ENCODE measurements around the gene MYO16. TPM values are rescaled to one million over a fixed set of nuclear protein-coding genes. Genes with fewer than 3 reads are reported as not detected.
A peak's percentile ranks its signal among the peaks of the same experiment; 100 is the strongest.

Gene MYO16
- total and polyA plus RNA-seq, 7 donors: under 0.01 to 0.33 (median 0.28) TPM; not detected in 2

DNA sequence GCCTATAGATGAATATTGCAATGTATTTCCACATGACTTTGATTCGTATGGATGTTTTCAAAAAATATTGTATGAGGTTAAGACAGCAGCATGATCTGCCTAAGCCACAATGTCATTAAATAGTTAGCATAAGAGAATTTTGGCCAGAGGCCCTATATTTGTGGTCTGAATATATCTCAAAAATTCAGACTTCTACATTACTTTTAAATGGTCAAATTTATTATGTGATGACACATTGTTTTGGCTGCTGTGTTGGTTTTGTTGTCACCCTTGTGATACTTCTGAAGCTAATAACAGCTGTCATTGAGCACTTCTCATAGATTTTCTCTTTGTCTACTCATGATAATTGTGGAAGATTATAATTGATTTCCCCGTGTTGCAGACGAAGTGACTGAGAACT lies 288.2 kb downstream of the MYO16 start:
- DNase-seq: no peak
- peaks cover 0 to 39% (median 25%) of the 10 kb centered on the region in 4 donors for H3K4me1 ChIP-seq
- no peak overlapping the region for H3K4me3 ChIP-seq
- WGBS, 2 donors: 58 to 73% methylated on average over 3 of the region's 3 CpGs
- no peaks in the 10 kb centered on the region for H3K27me3 ChIP-seq
- no peak for TF ChIP-seq POLR2AphosphoS5 (IDR thresholded peaks at IDR 0.05)
- no peak for TF ChIP-seq EP300 (IDR thresholded peaks at IDR 0.05)
- TF ChIP-seq CTCF (IDR thresholded peaks at IDR 0.05): no peak
- TF ChIP-seq POLR2A (IDR thresholded peaks at IDR 0.05): no peak
- no peaks in the 10 kb centered on the region for H3K9me3 ChIP-seq
- intact Hi-C loops (cut with DNase I): loop anchor here (5.0 to 10.0 kb wide), 4 partner anchors 45 to 1187 kb away; partner anchors contain the start of genes ABHD13, IRS2 and LIG4
- H3K27ac ChIP-seq: peak overlapping the region in 3 of 4 donors; percentile 37 to 87 (median 79)
- no peaks in the 10 kb centered on the region for H3K36me3 ChIP-seq

DNA sequence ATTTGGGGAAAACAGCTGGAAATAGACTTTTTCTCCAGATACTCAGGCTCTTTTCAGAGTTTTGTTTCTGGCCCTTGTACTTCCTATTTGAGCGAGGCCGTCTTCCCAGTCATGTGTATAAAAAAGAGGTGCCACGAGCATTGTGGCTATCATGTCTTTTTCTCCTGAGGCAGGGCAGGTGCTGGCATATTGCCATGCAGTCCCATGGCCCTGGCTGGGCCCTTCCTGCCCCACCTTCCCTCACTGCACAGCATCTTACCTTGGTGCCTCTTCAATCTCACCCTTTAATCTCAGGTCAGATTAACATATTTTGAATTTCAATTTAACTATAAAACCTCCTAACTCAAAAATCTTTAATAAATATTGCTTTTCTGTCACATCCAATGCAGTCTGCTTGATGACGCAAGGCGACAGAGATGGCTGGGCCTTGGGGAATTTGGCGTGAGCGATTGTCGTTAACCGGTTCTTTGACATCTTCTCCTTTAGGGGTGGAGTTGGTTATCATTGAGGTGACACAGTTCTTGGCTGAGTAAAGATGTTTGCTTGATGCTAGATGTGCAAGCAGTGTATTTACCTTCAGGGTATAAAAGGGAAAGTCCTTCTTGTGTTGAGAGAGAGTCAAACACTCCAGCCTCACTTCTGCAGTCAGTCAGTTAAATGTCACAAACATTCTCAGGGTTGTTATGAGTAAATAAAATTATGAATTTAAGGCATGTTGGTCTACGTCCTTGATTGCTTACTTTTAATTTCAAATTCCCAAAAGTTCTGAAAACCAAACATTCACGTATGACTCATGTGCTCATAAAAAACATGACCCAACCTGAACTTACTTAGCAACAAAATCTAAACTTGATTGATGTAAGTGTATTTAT lies 289.9 kb downstream of the MYO16 start:
- no peak for DNase-seq
- peaks cover 0 to 36% (median 25%) of the 10 kb centered on the region in 4 donors for H3K4me1 ChIP-seq
- intact Hi-C loops (cut with DNase I): loop anchor here (5.0 to 10.0 kb wide), 4 partner anchors 43 to 1186 kb away; partner anchors contain the start of genes ABHD13, IRS2 and LIG4
- H3K36me3 ChIP-seq: no peaks in the 10 kb centered on the region
- H3K4me3 ChIP-seq: no peak overlapping the region
- peak overlapping the region; percentile 5 to 87 (median 37) for H3K27ac ChIP-seq
- TF ChIP-seq POLR2AphosphoS5 (IDR thresholded peaks at IDR 0.05) (peak in 2 of 4 donors; percentile 28 to 31), EP300 (IDR thresholded peaks at IDR 0.05) (no peak)
- H3K27me3 ChIP-seq: no peaks in the 10 kb centered on the region
- WGBS, 2 donors: 32 to 75% methylated on average over 11 of the region's 11 CpGs
- H3K9me3 ChIP-seq: no peaks in the 10 kb centered on the region

GRCh38 chr13:108920137-108920536 lies 290.7 kb downstream of the MYO16 start:
- Histone ChIP-seq H3K27ac (peak overlapping the region in 2 of 4 donors; percentile 4 to 87), H3K4me1 (peaks cover 0 to 27% (median 16%) of the 10 kb centered on the region in 4 donors), H3K27me3 (no peaks in the 10 kb centered on the region), H3K36me3 (no peaks in the 10 kb centered on the region), H3K4me3 (no peak overlapping the region), H3K9me3 (no peaks in the 10 kb centered on the region)
- no peak for TF ChIP-seq CTCF (IDR thresholded peaks at IDR 0.05)
- TF ChIP-seq EP300 (IDR thresholded peaks at IDR 0.05): no peak
- TF ChIP-seq POLR2AphosphoS5 (IDR thresholded peaks at IDR 0.05): no peak
- TF ChIP-seq POLR2A (IDR thresholded peaks at IDR 0.05): no peak
- 66 to 70% methylated on average over 4 of the region's 4 CpGs for WGBS, 2 donors
- intact Hi-C loops (cut with DNase I): no loop called here
- no peak for DNase-seq

GRCh38 chr13:108921238-108921637 lies 291.8 kb downstream of the MYO16 start:
- no peak for DNase-seq
- 59 to 60% methylated on average over 1 of the region's 1 CpG for WGBS, 2 donors

More at GRCh38 chr13:108921238-108921637, 291.8 kb downstream of the MYO16 start:
- intact Hi-C loops (cut with DNase I): no loop called here
- Histone ChIP-seq H3K9me3 (no peaks in the 10 kb centered on the region), H3K4me1 (peaks cover 0 to 16% (median 6%) of the 10 kb centered on the region in 4 donors), H3K36me3 (no peaks in the 10 kb centered on the region), H3K27ac (no peak overlapping the region), H3K4me3 (no peak overlapping the region), H3K27me3 (no peaks in the 10 kb centered on the region)
- TF ChIP-seq POLR2A (IDR thresholded peaks at IDR 0.05): no peak
- no peak for TF ChIP-seq EP300 (IDR thresholded peaks at IDR 0.05)
- no peak for TF ChIP-seq POLR2AphosphoS5 (IDR thresholded peaks at IDR 0.05)
- no peak for TF ChIP-seq CTCF (IDR thresholded peaks at IDR 0.05)
